SH-SY5Y (cell line): ENCODE data around the gene TLR9.

ENCODE experiments used
- GATA2 ChIP-seq: IDR thresholded peaks from 2 replicates; pipeline ENCODE4 v1.6.1; 2011; ENCODE audit warnings: mild to moderate bottlenecking, low read depth, low read length
- GATA3 ChIP-seq: IDR thresholded peaks from 2 replicates; pipeline ENCODE4 v1.6.1; 2011; ENCODE audit warnings: low read depth, mild to moderate bottlenecking, low read length, moderate library complexity

DNA sequence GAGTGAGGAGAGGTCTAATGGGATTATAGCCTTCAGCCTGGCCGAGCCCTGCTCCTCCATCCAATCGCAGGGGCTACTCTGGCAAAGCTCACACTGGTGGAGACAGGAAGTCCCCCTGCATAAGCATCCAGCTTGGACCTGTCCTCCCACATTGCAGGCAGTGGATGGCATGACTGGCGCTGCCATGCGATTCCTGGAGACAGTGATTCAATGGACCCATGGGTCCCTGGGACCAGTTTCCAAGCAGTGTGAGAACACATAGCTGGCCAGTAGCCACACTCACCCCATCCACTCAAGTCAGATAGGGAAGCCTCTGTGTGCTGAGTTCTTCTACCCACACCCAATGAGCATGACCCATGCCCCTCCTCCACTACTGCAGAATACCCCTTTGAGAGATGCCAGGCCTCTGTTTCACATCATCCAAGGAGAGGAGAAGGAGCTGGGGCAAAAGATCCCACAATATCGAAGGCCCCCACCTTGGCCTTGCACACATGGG lies 53.1 kb downstream of the TLR9 start:
- TF ChIP-seq GATA3, result no peak
- no peak for TF ChIP-seq GATA2
